ENCODE measurements around the gene RTN4RL2. TPM values are rescaled to one million over a fixed set of nuclear protein-coding genes. Genes with fewer than 3 reads are reported as not detected.

RTN4RL2 gene
- total RNA-seq, 2 donors from 2014 or later, result 0.97 to 1.1 TPM

GRCh38 chr11:57473285-57473841, 13.0 kb downstream of the RTN4RL2 start:
- H3K9me3 Mint-ChIP-seq, result no peaks in the 10 kb centered on the region
- H3K27me3 Mint-ChIP-seq (ENCODE audit: low read depth), result peaks cover 15% of the 10 kb centered on the region
- no peaks in the 10 kb centered on the region for H3K36me3 Mint-ChIP-seq (ENCODE audit: insufficient read depth in 2 of 2)
- H3K27ac Mint-ChIP-seq, result no peak overlapping the region
- no peak overlapping the region for H3K4me3 Mint-ChIP-seq
- no peak for DNase-seq
- H3K4me1 Mint-ChIP-seq (ENCODE audit: low read depth), result peaks cover 36% of the 10 kb centered on the region
- ATAC-seq (replicated peaks in 1 of 2), result no peak

- Mint-ChIP-seq H3K27me3 (ENCODE audit: low read depth) (peaks cover 16% of the 10 kb centered on the region), H3K4me1 (ENCODE audit: low read depth) (peaks cover 36% of the 10 kb centered on the region), H3K9me3 (no peaks in the 10 kb centered on the region), H3K36me3 (ENCODE audit: insufficient read depth in 2 of 2) (no peaks in the 10 kb centered on the region), H3K4me3 (peak overlapping the region; percentile 30 to 56), H3K27ac (peak overlapping the region; percentile 4)
- DNase-seq (peak; percentile 34 to 47), ATAC-seq (replicated peaks in 1 of 2) (peak; percentile 53 to 65)
Observed at GRCh38 chr11:57474017-57474802, 13.9 kb downstream of the RTN4RL2 start.

GRCh38 chr11:57474803-57475115, 14.4 kb downstream of the RTN4RL2 start:
- Mint-ChIP-seq H3K36me3 (ENCODE audit: insufficient read depth in 2 of 2) (no peaks in the 10 kb centered on the region), H3K27ac (no peak overlapping the region), H3K9me3 (no peaks in the 10 kb centered on the region), H3K27me3 (ENCODE audit: low read depth) (peaks cover 16% of the 10 kb centered on the region), H3K4me3 (no peak overlapping the region), H3K4me1 (ENCODE audit: low read depth) (peaks cover 36% of the 10 kb centered on the region)
- no peak for DNase-seq
- ATAC-seq (replicated peaks in 1 of 2), result no peak

DNA sequence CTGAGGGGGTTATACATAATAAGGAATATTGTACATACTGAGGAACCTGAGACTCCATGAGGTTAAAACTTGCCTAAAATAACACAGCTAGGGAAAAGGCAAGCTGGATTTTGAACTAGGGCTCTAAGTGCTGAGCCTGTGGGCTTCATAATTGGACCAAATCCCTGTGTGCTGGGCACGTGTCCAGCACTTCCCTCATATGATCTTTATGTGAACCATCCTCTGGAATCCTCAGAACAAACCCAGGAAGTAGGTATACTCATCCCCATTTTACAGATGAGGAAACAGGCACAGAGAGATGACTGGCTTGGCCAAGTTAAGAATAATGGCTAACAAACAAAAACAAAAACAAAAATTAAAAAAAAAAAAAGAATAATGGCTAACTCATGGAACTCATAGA, 14.9 kb downstream of the RTN4RL2 start:
- Mint-ChIP-seq H3K4me1 (ENCODE audit: low read depth) (peaks cover 38% of the 10 kb centered on the region), H3K27me3 (ENCODE audit: low read depth) (peaks cover 16% of the 10 kb centered on the region), H3K9me3 (no peaks in the 10 kb centered on the region), H3K27ac (no peak overlapping the region), H3K36me3 (ENCODE audit: insufficient read depth in 2 of 2) (no peaks in the 10 kb centered on the region), H3K4me3 (peak overlapping the region in 1 of 2 donors; percentile 17)
- no peak for ATAC-seq (replicated peaks in 1 of 2)
- no peak for DNase-seq

- H3K27ac Mint-ChIP-seq, result no peak overlapping the region
- H3K9me3 Mint-ChIP-seq, result no peaks in the 10 kb centered on the region
- no peak for DNase-seq
- peaks cover 20% of the 10 kb centered on the region for H3K27me3 Mint-ChIP-seq (ENCODE audit: low read depth)
- H3K36me3 Mint-ChIP-seq (ENCODE audit: insufficient read depth in 2 of 2), result no peaks in the 10 kb centered on the region
- ATAC-seq (replicated peaks in 1 of 2), result no peak
- peaks cover 42% of the 10 kb centered on the region for H3K4me1 Mint-ChIP-seq (ENCODE audit: low read depth)
- H3K4me3 Mint-ChIP-seq, result peak overlapping the region; percentile 65 to 80
Observed at GRCh38 chr11:57475671-57476046, 15.3 kb downstream of the RTN4RL2 start.

DNA sequence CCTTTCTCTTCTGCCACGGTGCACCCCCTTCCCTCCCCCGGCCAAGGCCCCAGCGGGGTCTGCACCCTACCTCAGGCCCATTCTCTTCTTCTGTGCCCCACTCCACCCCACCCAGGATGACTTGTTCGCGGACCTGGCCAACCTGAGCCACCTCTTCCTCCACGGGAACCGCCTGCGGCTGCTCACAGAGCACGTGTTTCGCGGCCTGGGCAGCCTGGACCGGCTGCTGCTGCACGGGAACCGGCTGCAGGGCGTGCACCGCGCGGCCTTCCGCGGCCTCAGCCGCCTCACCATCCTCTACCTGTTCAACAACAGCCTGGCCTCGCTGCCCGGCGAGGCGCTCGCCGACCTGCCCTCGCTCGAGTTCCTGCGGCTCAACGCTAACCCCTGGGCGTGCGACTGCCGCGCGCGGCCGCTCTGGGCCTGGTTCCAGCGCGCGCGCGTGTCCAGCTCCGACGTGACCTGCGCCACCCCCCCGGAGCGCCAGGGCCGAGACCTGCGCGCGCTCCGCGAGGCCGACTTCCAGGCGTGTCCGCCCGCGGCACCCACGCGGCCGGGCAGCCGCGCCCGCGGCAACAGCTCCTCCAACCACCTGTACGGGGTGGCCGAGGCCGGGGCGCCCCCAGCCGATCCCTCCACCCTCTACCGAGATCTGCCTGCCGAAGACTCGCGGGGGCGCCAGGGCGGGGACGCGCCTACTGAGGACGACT, 15.9 kb downstream of the RTN4RL2 start:
- no peaks in the 10 kb centered on the region for H3K36me3 Mint-ChIP-seq (ENCODE audit: insufficient read depth in 2 of 2)
- H3K4me1 Mint-ChIP-seq (ENCODE audit: low read depth), result peaks cover 42% of the 10 kb centered on the region
- peak overlapping the region; percentile 65 to 80 for H3K4me3 Mint-ChIP-seq
- DNase-seq (peak; percentile 28 to 42), ATAC-seq (replicated peaks in 1 of 2) (peak; percentile 43 to 47)
- H3K27ac Mint-ChIP-seq, result no peak overlapping the region
- peaks cover 26% of the 10 kb centered on the region for H3K27me3 Mint-ChIP-seq (ENCODE audit: low read depth)
- H3K9me3 Mint-ChIP-seq, result no peaks in the 10 kb centered on the region

GRCh38 chr11:57476757-57477506, 16.6 kb downstream of the RTN4RL2 start:
- H3K27ac Mint-ChIP-seq, result no peak overlapping the region
- H3K27me3 Mint-ChIP-seq (ENCODE audit: low read depth), result peaks cover 33% of the 10 kb centered on the region
- peaks cover 42% of the 10 kb centered on the region for H3K4me1 Mint-ChIP-seq (ENCODE audit: low read depth)
- DNase-seq, result peak; percentile 40 to 42
- peak; percentile 61 to 65 for ATAC-seq (replicated peaks in 1 of 2)
- no peaks in the 10 kb centered on the region for H3K36me3 Mint-ChIP-seq (ENCODE audit: insufficient read depth in 2 of 2)
- no peaks in the 10 kb centered on the region for H3K9me3 Mint-ChIP-seq
- peak overlapping the region; percentile 65 to 80 for H3K4me3 Mint-ChIP-seq

DNA sequence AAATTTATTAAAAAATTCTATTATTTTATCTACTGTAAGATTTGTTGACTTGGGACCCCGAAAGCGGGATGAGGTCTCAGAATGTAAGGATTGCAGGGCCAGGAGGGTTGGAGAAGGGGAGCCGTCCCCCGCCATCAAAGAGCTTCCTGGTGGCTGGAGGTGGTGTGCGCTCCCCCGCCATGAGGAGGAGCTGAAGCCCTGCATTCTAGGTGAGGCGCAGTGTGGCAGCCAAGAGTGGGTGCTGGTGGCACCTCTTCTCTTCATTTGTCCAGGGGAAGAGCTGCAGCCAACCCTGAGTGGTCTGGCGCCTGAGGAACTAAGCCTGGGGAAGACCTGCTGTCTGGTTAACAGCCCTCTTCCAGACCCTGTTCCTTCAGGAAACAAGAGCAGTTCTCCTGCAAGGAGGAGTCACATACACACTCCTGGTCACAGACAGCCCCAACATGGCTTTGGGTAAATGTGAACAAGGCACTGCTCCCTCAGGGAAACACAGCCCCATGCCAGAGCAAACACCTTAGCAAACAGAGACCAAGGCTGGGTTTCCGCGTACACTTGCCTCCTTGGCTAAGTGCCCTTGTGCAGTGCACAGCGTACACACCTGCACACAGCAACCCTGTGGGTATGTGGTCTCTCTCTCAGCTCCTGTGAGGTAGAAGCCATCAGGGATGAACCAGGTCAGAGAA, 17.3 kb downstream of the RTN4RL2 start:
- Mint-ChIP-seq H3K9me3 (no peaks in the 10 kb centered on the region), H3K4me1 (ENCODE audit: low read depth) (peaks cover 42% of the 10 kb centered on the region), H3K36me3 (ENCODE audit: insufficient read depth in 2 of 2) (no peaks in the 10 kb centered on the region), H3K4me3 (peak overlapping the region in 1 of 2 donors; percentile 80), H3K27me3 (ENCODE audit: low read depth) (peaks cover 36% of the 10 kb centered on the region), H3K27ac (no peak overlapping the region)
- ATAC-seq (replicated peaks in 1 of 2) (no peak), DNase-seq (no peak)

DNA sequence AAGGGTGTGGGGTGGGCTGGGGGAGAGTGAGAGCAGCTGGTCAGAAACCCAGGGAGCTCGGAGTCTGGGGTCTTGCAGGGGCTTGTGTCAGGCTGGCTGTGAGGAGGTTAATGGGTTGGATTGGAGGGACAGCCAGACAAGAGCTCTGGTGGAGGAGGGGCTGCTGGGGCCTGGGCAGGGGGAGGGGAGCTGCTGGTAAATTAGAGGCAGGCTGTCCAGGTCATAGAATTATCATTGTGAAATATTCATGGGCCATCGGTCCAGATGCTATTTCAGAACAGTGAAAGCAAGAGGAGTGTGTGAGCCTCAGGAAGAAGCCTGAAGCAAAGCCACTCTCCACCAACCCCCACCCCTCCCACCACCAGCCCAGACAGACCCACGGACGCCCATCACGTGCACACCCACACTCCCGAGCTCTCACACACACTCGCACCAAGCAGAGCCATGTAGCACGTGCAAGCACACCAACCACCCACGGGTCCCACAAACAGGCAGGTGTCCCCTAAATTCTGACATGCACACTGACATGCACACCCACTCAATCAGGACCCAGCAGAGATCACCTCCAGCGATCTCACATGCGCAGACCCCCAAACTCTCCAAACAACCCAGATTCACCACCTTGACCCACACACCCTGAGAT, 18.8 kb downstream of the RTN4RL2 start:
- no peak overlapping the region for H3K4me3 Mint-ChIP-seq
- H3K27ac Mint-ChIP-seq, result no peak overlapping the region
- H3K9me3 Mint-ChIP-seq, result no peaks in the 10 kb centered on the region
- peaks cover 40% of the 10 kb centered on the region for H3K4me1 Mint-ChIP-seq (ENCODE audit: low read depth)
- no peak for DNase-seq
- H3K36me3 Mint-ChIP-seq (ENCODE audit: insufficient read depth in 2 of 2), result peaks cover 0 to 4% of the 10 kb centered on the region in 2 donors
- H3K27me3 Mint-ChIP-seq (ENCODE audit: low read depth), result peaks cover 36% of the 10 kb centered on the region
- ATAC-seq (replicated peaks in 1 of 2), result no peak

- H3K9me3 Mint-ChIP-seq, result no peaks in the 10 kb centered on the region
- peaks cover 36% of the 10 kb centered on the region for H3K27me3 Mint-ChIP-seq (ENCODE audit: low read depth)
- H3K36me3 Mint-ChIP-seq (ENCODE audit: insufficient read depth in 2 of 2), result peaks cover 2 to 9% of the 10 kb centered on the region in 2 donors
- ATAC-seq (replicated peaks in 1 of 2) (no peak), DNase-seq (no peak)
- H3K4me3 Mint-ChIP-seq, result no peak overlapping the region
- no peak overlapping the region for H3K27ac Mint-ChIP-seq
- H3K4me1 Mint-ChIP-seq (ENCODE audit: low read depth), result peaks cover 38% of the 10 kb centered on the region
Observed at GRCh38 chr11:57479911-57480310, 19.6 kb downstream of the RTN4RL2 start.

- H3K4me3 Mint-ChIP-seq, result no peak overlapping the region
- DNase-seq (peak; percentile 80 to 82), ATAC-seq (replicated peaks in 1 of 2) (peak; percentile 53 to 61)
- H3K27me3 Mint-ChIP-seq (ENCODE audit: low read depth), result peaks cover 36% of the 10 kb centered on the region
- H3K27ac Mint-ChIP-seq, result no peak overlapping the region
- peaks cover 2 to 11% of the 10 kb centered on the region in 2 donors for H3K36me3 Mint-ChIP-seq (ENCODE audit: insufficient read depth in 2 of 2)
- H3K4me1 Mint-ChIP-seq (ENCODE audit: low read depth), result peaks cover 37% of the 10 kb centered on the region
- no peaks in the 10 kb centered on the region for H3K9me3 Mint-ChIP-seq
Observed at GRCh38 chr11:57480409-57481137, 20.2 kb downstream of the RTN4RL2 start.

DNA sequence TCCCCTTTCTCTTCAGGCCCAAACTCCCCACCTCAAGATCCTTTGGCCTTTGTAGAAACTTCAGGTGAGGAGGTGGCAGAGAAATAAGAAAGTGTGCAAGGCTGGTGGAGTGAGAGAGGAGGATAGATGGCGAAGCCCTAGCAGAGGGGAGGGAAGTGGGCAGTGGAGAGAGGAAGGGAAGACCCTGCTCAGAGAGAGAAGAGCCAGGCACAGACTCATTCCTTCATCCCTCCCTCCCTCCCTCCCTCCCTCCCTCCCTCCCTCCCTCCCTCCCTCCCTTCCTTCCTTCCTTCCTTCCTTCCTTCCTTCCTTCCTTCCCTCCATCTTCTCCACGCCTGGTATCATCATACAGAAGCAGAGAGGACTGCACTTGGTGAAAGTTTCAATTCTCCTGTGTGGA, 21.0 kb downstream of the RTN4RL2 start:
- H3K4me3 Mint-ChIP-seq, result peak overlapping the region in 1 of 2 donors; percentile 12
- ATAC-seq (replicated peaks in 1 of 2) (no peak), DNase-seq (no peak)
- no peaks in the 10 kb centered on the region for H3K9me3 Mint-ChIP-seq
- peaks cover 36% of the 10 kb centered on the region for H3K27me3 Mint-ChIP-seq (ENCODE audit: low read depth)
- H3K4me1 Mint-ChIP-seq (ENCODE audit: low read depth), result peaks cover 33% of the 10 kb centered on the region
- no peak overlapping the region for H3K27ac Mint-ChIP-seq
- H3K36me3 Mint-ChIP-seq (ENCODE audit: insufficient read depth in 2 of 2), result peaks cover 5 to 17% of the 10 kb centered on the region in 2 donors

Data from activated T-cell treated with anti-CD3 and anti-CD28 coated beads, Interleukin-2, amount 50 U/mL, for 72 hours (primary cell).